H1 (cell line): ENCODE results near the gene ACMSD. TPM values are rescaled to one million over a fixed set of nuclear protein-coding genes. Genes with fewer than 3 reads are reported as not detected.

ENCODE experiments used
- CTCF ChIA-PET: fragments of 300-600 bp; sonication (Branson Sonifier 250); formaldehyde crosslinking; loops from one replicate; lab custom pipeline; 2021; ENCODE audit not compliant: partially characterized antibody; lab: Charles Lee
- POLR2A ChIA-PET: fragments of 300-600 bp; sonication (Branson Sonifier 250); formaldehyde crosslinking; loops from one replicate; lab custom pipeline; 2021; ENCODE audit warnings: inconsistent platforms; ENCODE audit not compliant: partially characterized antibody; lab: Charles Lee
- DNase-seq, 2 experiments: peaks; one replicate each; pipeline versions ENCODE4 v3.0.0 to v3.0.0-alpha.2; 2010 to 2022; ENCODE audit warnings: low spot score in 2 of 2, low read depth in 1 of 2, mixed read lengths in 1 of 2
- FAIRE-seq: peaks from 2 replicates; lab custom pipeline; 2011; peaks lifted over from hg19 to GRCh38; lab: Jason Lieb, UNC
- H2AFZ ChIP-seq: 2 replicates; pipeline ENCODE4 v1.8.1; 2012; ENCODE audit warnings: low read length, inconsistent platforms
- H2AK5ac ChIP-seq: 2 replicates; pipeline ENCODE4 v1.6.1; 2013; ENCODE audit warnings: low read depth, low read length
- H2BK120ac ChIP-seq: replicated peaks from 2 replicates; pipeline ENCODE3; 2013; ENCODE audit warnings: low read depth, low read length, inconsistent platforms
- H2BK12ac ChIP-seq: 2 replicates; pipeline ENCODE4 v1.6.1; 2013; ENCODE audit warnings: low read depth, low read length
- H2BK15ac ChIP-seq: 2 replicates; pipeline ENCODE4 v1.6.1; 2013; ENCODE audit warnings: low read length
- H2BK20ac ChIP-seq: 2 replicates; pipeline ENCODE4 v1.6.1; 2013; ENCODE audit warnings: low read length
- H2BK5ac ChIP-seq: 2 replicates; pipeline ENCODE4 v1.6.1; 2013; ENCODE audit warnings: low read depth, low read length
- H3K14ac ChIP-seq: 2 replicates; pipeline ENCODE4 v1.6.1; 2013; ENCODE audit warnings: inconsistent platforms; ENCODE audit not compliant: insufficient read length
- H3K18ac ChIP-seq: 2 replicates; pipeline ENCODE4 v1.6.1; 2013; ENCODE audit warnings: low read length; ENCODE audit errors: extremely low read depth
- H3K23ac ChIP-seq: 2 replicates; pipeline ENCODE4 v1.6.1; 2013; ENCODE audit warnings: inconsistent platforms; ENCODE audit not compliant: insufficient read length
- H3K23me2 ChIP-seq: 2 replicates; pipeline ENCODE4 v1.6.1; 2013; ENCODE audit warnings: low read depth, low read length
- H3K27ac ChIP-seq: 2 replicates; pipeline ENCODE4 v1.6.1; 2011; ENCODE audit warnings: low read depth, low read length, inconsistent platforms
- H3K27me3 ChIP-seq, 4 experiments: replicated peaks in 1 of 4; 1 replicate in 1 of 4; 2 replicates in 3 of 4; pipeline versions ENCODE4 v1.6.1 to v1.8.1; 2011 to 2013; ENCODE audit warnings: low read length in 3 of 4, mild to moderate bottlenecking in 3 of 4, inconsistent platforms in 2 of 4, mixed read lengths in 2 of 4, moderate library complexity in 1 of 4; ENCODE audit not compliant: control insufficient read depth in 3 of 4, insufficient read depth in 3 of 4; ENCODE audit errors: extremely low read depth in 1 of 4
- H3K36me3 ChIP-seq, 4 experiments: 2 replicates each; pipeline versions ENCODE4 v1.6.1 to v1.8.1; 2011 to 2013; ENCODE audit warnings: mild to moderate bottlenecking in 4 of 4, low read length in 3 of 4, moderate library complexity in 2 of 4, control low read depth in 1 of 4, inconsistent platforms in 1 of 4; ENCODE audit not compliant: insufficient read depth in 4 of 4, control insufficient read depth in 2 of 4
- H3K4ac ChIP-seq: replicated peaks from 2 replicates; pipeline ENCODE3; 2013; ENCODE audit warnings: low read length, low read depth, mixed read lengths, inconsistent platforms; ENCODE audit not compliant: insufficient read length
- H3K4me1 ChIP-seq, 4 experiments: replicated peaks in 1 of 4; 1 replicate in 1 of 4; 2 replicates in 3 of 4; pipeline versions ENCODE4 v1.6.1 to v1.8.1; 2011 to 2013; ENCODE audit warnings: low read length in 3 of 4, inconsistent platforms in 2 of 4, mixed read lengths in 1 of 4; ENCODE audit not compliant: insufficient read depth in 4 of 4, control insufficient read depth in 3 of 4
- H3K4me2 ChIP-seq, 2 experiments: 2 replicates each; pipeline versions ENCODE4 v1.6.1 to v1.8.1; 2011 to 2013; ENCODE audit warnings: low read depth in 2 of 2, low read length in 2 of 2, control low read depth in 1 of 2, inconsistent platforms in 1 of 2, mild to moderate bottlenecking in 1 of 2; ENCODE audit not compliant: insufficient read depth in 1 of 2
- H3K4me3 ChIP-seq, 4 experiments: fragments of 200-600, 300-600 bp in 1 of 4; sonication (generic), shearing (Covaris generic), sonication (Bioruptor Twin) in 1 of 4; 2 replicates each; pipeline versions ENCODE4 v1.5.1 to v1.8.1; 2011 to 2016; ENCODE audit warnings: low read length in 4 of 4, low read depth in 3 of 4, control low read depth in 2 of 4, inconsistent platforms in 2 of 4, mild to moderate bottlenecking in 2 of 4, mixed read lengths in 1 of 4, moderate library complexity in 1 of 4; ENCODE audit not compliant: insufficient read depth in 2 of 4; ENCODE audit errors: extremely low read depth in 1 of 4
- H3K56ac ChIP-seq: replicated peaks from 2 replicates; pipeline ENCODE3; 2013; ENCODE audit warnings: low read depth, mild to moderate bottlenecking, mixed read lengths, low read length, inconsistent platforms; ENCODE audit not compliant: insufficient read length
- H3K79me1 ChIP-seq: 2 replicates; pipeline ENCODE4 v1.6.1; 2013; ENCODE audit warnings: low read depth, low read length, control low read depth
- H3K79me2 ChIP-seq, 2 experiments: 2 replicates each; pipeline versions ENCODE4 v1.6.1 to v1.8.1; 2012 to 2013; ENCODE audit warnings: low read length in 2 of 2, mild to moderate bottlenecking in 2 of 2, inconsistent platforms in 1 of 2; ENCODE audit not compliant: insufficient read depth in 2 of 2, control insufficient read depth in 1 of 2
- H3K9ac ChIP-seq, 4 experiments: replicated peaks in 1 of 4; 1 replicate in 1 of 4; 2 replicates in 3 of 4; pipeline versions ENCODE4 v1.6.1 to v1.8.1; 2011 to 2013; ENCODE audit warnings: low read depth in 3 of 4, low read length in 3 of 4, control low read depth in 2 of 4, mild to moderate bottlenecking in 2 of 4, moderate library complexity in 2 of 4, inconsistent platforms in 1 of 4; ENCODE audit errors: extremely low read depth in 1 of 4
- H3K9me3 ChIP-seq, 2 experiments: 2 replicates each; pipeline versions ENCODE4 v1.6.1 to v1.8.1; 2012 to 2013; ENCODE audit warnings: mild to moderate bottlenecking in 2 of 2, moderate library complexity in 2 of 2, control low read depth in 1 of 2, inconsistent platforms in 1 of 2, low read depth in 1 of 2, low read length in 1 of 2, mixed read lengths in 1 of 2; ENCODE audit not compliant: insufficient read depth in 2 of 2
- H4K20me1 ChIP-seq, 2 experiments: replicated peaks in 1 of 2; 2 replicates each; pipeline versions ENCODE3 to v1.8.1; 2011 to 2013; ENCODE audit warnings: inconsistent platforms in 2 of 2, low read length in 2 of 2, mild to moderate bottlenecking in 1 of 2; ENCODE audit not compliant: insufficient read depth in 2 of 2, control insufficient read depth in 1 of 2
- H4K5ac ChIP-seq: 2 replicates; pipeline ENCODE4 v1.6.1; 2013; ENCODE audit warnings: low read length, low read depth, mixed read lengths, inconsistent platforms; ENCODE audit not compliant: insufficient read length
- H4K8ac ChIP-seq: 2 replicates; pipeline ENCODE4 v1.8.0; 2013; ENCODE audit warnings: mild to moderate bottlenecking, moderate library complexity, low read length, inconsistent platforms; ENCODE audit not compliant: insufficient read depth; ENCODE audit errors: extremely low read depth
- H4K91ac ChIP-seq: replicated peaks from 2 replicates; pipeline ENCODE3; 2013; ENCODE audit warnings: low read length, mixed read lengths, inconsistent platforms; ENCODE audit not compliant: insufficient read length
- KDM1A ChIP-seq: fragments of 200-600, 300-600 bp; sonication (generic); IDR thresholded peaks from 2 replicates; pipeline ENCODE4 v1.7.1; 2016; ENCODE audit warnings: mild to moderate bottlenecking, low read length, borderline replicate concordance
- SP2 ChIP-seq: IDR thresholded peaks from 2 replicates; pipeline ENCODE4 v1.6.1; 2012; ENCODE audit warnings: mild to moderate bottlenecking, low read length, inconsistent platforms
- WGBS, 2 experiments: shearing (Covaris generic) in 1 of 2; methylation state at CpG; one replicate each; pipeline versions ENCODE4 v1.1.6 to v1.1.7; 2013 to 2015; ENCODE audit warnings: low lambda C conversion rate in 2 of 2, mixed read lengths in 2 of 2, inconsistent platforms in 1 of 2, low coverage in 1 of 2, missing lambda C conversion rate in 1 of 2; ENCODE audit not compliant: insufficient replicate concordance in 2 of 2, insufficient coverage in 1 of 2, insufficient read length in 1 of 2; ENCODE audit errors: extremely low coverage in 1 of 2, missing lambda C conversion rate in 1 of 2; 5-methylcytosine and 5-hydroxymethylcytosine counted together
- polyA plus RNA-seq, 7 experiments: library from polyadenylated mRNA; depleted of rRNA in 3 of 7; stranded (reverse) in 5 of 7; unstranded in 2 of 7; fragments of >200 nt in 5 of 7; fragments of 200-250 nt in 2 of 7; gene quantifications; 1 replicate in 5 of 7; 2 replicates in 1 of 7; 4 replicates in 1 of 7; pipeline versions ENCODE4 v1.2.1 to v1.2.3, GENCODE V29; 2011 to 2013; ENCODE audit warnings: missing spikeins in 2 of 7, mixed read lengths in 2 of 7
- total RNA-seq: library from RNA; stranded (reverse); fragmentation: NEBNext Ultra II Directional; extraction: Animal tissue kit (Norgen Biotek cat#: 25700); gene quantifications from 2 replicates; pipeline ENCODE4 v1.2.1, GENCODE V29; 2021

ACMSD gene
- total and polyA plus RNA-seq, 2 of the 8 experiments (the other 6 are each of a cell fraction or from before 2014, with no cell fraction given): not detected

DNA sequence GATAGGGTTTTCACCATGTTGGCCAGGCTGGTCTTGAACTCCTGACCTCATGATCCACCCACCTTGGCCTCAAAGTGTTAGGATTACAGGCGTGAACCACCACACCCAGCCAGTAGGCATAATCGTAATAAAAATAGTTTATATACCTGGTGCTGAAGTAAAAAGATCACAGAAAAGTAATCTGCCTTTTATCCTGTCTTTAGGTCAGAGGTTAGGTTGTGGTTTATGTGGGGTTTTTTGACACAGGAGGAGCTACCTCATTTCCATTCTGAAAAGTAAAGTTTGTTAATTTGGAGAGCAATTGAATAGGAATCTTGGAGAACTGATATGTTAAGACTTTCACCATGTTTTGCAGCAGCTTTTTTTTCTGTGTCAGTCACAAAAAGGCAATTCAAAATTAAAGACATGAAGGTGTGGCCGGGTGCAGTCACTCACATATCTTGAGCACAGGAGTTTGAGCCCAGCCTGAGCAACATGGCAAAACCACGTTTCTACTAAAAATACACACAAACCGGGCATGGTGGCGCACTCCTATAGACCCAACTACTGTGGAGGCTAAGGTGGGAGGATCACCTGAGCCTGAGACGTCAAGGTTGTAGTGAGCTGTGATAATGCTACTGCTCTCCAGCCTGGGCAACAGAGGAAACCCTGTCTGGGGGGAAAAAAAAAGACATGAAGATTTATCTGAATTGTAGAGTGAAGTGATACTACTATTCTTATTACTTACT lies 111.7 kb downstream of the ACMSD start:
- Histone ChIP-seq H3K4me2 (no peak overlapping the region), H3K18ac (no peak overlapping the region), H3K36me3 (peaks cover 14 to 84% (median 49%) of the 10 kb centered on the region in 4 experiments), H3K4me3 (no peak overlapping the region), H4K20me1 (peaks cover 1 to 12% of the 10 kb centered on the region in 2 experiments), H4K5ac (no peak overlapping the region), H2BK5ac (no peak overlapping the region), H3K4ac (no peak overlapping the region), H2BK12ac (no peak overlapping the region), H3K23me2 (no peaks in the 10 kb centered on the region), H2BK20ac (no peak overlapping the region), H2BK15ac (no peak overlapping the region), H3K79me1 (peaks cover 7% of the 10 kb centered on the region; the same call in 1 of the 2 replicates), H3K9ac (no peak overlapping the region), H3K56ac (no peak overlapping the region), H2BK120ac (no peak overlapping the region), H2AFZ (no peak overlapping the region), H4K8ac (no peak overlapping the region), H3K27ac (no peak overlapping the region), H3K79me2 (peaks cover 0 to 9% of the 10 kb centered on the region in 2 experiments; a peak in 1 of 4 replicates), H4K91ac (no peak overlapping the region), H3K4me1 (no peaks in the 10 kb centered on the region), H3K27me3 (no peaks in the 10 kb centered on the region), H3K14ac (no peak overlapping the region), H3K23ac (no peak overlapping the region), H2AK5ac (no peak overlapping the region), H3K9me3 (no peaks in the 10 kb centered on the region)
- TF ChIP-seq SP2 (no peak), KDM1A (no peak)
- ChIA-PET CTCF (no interaction called here), POLR2A (interaction anchor here (0.6 to 1.1 kb wide), 2 partner anchors 9 to 10 kb away, joined by 3 to 4 read pairs; no protein-coding TSS in a partner anchor)
- DNase-seq (no peak), FAIRE-seq (no peak)
- 94% methylated on average over 7 of the region's 7 CpGs; no CpG with 5 or more reads in 1 of the 2 experiments for WGBS, 2 experiments
